AG10803 (cell line): ENCODE data around the gene TOGARAM2.
A peak's percentile ranks its signal among the peaks of the same experiment; 100 is the strongest.

Source experiments
- DNase-seq: peaks from one replicate; pipeline ENCODE4 v3.0.0; 2010; ENCODE audit warnings: low read depth
- H3K4me3 ChIP-seq: 2 replicates; pipeline ENCODE4 v1.5.1; 2011; ENCODE audit warnings: mild to moderate bottlenecking, low read length, control low read depth
- TF ChIP-seq, protein P1 (sequence below): conservative IDR thresholded peaks from 2 replicates; pipeline ENCODE4 v1.5.1; 2011; ENCODE audit warnings: mild to moderate bottlenecking, low read length, control low read depth, inconsistent platforms

The TOGARAM2 gene

DNA sequence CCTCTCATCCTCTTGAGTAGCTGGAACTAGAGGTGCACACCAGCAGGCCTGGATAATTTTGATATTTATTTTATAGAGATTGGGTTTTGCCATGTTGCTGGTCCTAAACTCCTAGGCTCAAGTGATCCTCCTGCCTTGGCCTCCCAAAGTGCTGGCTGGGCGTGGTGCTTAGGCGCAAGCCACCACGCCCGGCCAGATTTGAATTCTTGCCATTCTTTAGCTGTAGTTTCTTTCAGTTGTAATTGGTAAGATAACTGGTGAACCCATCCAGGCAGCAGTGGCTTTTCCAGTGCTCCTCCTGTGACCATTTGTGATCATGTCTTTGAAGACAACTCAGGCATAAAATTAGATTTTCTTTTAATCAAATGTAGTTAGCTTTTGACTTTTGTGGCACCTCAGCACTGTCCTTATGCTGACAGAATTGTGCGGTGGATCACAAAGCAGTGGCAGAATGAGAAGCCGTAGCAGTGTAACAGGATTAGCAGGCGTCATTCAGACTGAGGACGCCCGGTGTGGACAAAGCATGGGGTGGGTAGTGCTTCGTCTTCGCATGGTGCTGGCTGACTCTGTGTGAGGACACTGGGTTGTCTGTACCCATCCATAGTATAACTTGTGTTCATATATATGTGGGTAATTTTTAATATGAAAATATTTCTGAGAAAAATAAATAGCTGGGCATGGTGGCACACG is 30.0 kb upstream of the TOGARAM2 start:
- H3K4me3 ChIP-seq = no peak overlapping the region
- TF ChIP-seq, protein P1, sequence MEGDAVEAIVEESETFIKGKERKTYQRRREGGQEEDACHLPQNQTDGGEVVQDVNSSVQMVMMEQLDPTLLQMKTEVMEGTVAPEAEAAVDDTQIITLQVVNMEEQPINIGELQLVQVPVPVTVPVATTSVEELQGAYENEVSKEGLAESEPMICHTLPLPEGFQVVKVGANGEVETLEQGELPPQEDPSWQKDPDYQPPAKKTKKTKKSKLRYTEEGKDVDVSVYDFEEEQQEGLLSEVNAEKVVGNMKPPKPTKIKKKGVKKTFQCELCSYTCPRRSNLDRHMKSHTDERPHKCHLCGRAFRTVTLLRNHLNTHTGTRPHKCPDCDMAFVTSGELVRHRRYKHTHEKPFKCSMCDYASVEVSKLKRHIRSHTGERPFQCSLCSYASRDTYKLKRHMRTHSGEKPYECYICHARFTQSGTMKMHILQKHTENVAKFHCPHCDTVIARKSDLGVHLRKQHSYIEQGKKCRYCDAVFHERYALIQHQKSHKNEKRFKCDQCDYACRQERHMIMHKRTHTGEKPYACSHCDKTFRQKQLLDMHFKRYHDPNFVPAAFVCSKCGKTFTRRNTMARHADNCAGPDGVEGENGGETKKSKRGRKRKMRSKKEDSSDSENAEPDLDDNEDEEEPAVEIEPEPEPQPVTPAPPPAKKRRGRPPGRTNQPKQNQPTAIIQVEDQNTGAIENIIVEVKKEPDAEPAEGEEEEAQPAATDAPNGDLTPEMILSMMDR = no peak
- no peak for DNase-seq

DNA sequence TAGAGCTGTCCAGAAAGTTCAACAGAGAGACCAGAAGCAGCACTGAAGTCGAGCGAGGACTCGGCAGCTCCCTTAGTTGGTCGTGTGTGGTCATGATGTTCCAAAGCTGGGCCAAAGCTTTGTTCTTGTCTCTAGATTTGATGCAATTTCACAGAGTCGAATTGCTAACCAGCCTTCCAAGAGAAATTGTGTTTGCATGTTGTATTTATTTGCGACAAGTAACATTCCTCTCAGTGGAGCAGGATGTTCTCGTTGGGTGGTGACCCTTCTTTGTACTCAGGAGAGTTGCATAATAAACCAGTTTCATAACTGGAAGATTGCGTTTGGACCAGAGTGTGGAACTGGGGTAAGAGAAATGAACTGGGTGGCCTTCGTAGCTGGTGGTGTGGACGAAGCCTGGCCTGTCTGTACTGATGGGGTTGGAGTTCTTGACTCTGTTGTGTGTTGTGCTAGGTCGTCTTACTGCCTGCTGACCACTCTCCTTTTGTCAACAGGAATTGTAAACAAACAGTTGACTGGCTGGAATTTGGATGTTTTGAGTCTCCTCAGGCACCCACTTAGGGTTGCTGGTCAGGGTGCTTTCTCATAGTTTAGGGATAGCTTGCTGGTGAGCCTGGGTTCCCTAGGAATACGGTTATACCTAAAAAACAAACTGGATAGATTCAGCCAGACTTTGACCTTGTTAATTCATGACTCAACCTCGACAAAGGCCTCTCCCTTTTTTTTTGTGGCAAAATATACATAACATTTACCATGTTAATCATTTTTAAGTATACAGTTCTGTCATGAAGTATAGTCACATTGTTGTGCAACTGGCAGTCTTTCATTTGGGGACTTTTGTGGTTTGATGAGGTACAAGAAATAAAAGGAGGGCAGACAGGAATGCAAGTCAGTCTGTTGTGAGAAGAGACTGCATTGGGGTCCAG is 28.9 kb upstream of the TOGARAM2 start:
- peak; percentile 74 for DNase-seq
- TF ChIP-seq, protein P1 = no peak
- H3K4me3 ChIP-seq = no peak overlapping the region

DNA sequence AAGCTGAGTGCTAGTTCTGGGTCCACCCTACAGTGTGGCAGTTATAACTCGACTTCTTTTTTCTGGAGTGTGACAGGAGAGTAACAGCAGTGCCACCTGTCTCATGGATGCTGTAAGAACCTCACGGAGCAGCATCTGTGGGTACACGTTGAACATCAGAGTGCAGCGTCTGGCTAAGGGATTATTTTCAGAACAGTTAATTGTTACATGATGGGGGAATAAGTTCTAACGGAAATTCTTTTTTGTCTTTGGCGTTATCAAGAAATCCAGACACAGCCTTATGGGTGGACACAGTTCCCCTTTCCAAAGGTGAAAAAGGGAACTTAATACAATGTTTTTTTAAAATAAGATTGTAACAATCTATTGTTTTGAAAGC is 28.3 kb upstream of the TOGARAM2 start:
- H3K4me3 ChIP-seq = no peak overlapping the region
- no peak for DNase-seq
- TF ChIP-seq, protein P1 = no peak

DNA sequence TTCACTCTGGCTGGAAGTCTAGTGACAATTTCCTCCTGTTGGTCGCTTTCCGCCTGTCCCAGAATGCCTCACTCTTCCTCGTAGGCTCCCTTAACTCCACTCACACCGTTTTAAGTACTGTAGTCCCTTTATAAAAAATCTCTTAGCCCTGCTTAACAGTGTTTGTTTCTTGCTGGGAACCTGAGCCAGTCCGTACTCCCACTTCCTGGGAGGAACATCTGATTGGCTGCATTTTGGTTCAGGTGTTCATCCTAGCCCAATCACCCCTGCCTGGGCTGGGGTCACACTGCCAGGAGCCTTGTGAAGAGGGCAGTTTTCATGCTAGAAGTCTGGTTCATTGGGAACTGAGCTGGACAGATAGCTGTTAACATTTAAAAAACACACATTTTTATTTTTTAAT is 25.6 kb upstream of the TOGARAM2 start:
- TF ChIP-seq, protein P1 = no peak
- no peak for DNase-seq
- no peak overlapping the region for H3K4me3 ChIP-seq

DNA sequence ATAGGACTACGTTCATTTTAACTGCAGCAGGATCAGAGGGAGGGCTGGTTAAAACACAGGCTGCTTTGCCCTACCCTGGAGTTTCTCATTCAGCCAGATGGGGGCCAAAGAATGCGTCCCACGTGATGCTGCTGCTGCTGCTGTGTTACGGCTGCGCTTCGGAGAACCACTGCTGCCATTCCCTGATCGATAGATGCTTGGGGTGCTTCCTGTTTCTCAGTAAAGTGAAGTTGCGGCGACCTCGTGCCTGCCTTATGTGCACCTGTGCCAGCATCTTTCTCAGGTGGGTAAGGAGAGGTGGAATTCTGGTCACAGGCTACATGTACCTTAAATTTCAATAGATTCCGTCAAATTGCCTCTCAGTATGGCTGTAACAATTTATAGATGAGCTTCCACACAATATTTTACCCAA is 24.7 kb upstream of the TOGARAM2 start:
- peak; percentile 11 for DNase-seq
- TF ChIP-seq, protein P1 = peak; percentile 45
- H3K4me3 ChIP-seq = no peak overlapping the region

DNA sequence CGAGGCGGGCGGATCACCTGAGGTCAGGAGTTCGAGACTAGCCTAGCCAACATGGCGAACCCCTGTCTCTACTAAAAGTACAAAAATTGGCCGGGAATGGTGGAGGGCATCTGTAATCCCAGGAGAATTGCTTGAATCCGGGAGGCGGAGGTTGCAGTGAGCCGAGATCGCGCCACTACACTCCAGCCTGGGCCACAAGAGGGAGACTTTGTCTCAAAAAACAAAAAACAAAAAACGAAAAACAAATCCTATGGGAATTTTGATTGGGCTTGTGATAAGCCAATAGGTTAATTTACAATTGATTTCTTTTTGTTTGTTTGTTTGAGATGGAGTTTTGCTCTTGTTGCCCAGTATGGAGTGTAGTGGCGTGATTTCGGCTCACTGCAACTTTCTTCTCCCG is 24.2 kb upstream of the TOGARAM2 start:
- H3K4me3 ChIP-seq = no peak overlapping the region
- DNase-seq = peak; percentile 5
- TF ChIP-seq, protein P1 = peak; percentile 42

DNA sequence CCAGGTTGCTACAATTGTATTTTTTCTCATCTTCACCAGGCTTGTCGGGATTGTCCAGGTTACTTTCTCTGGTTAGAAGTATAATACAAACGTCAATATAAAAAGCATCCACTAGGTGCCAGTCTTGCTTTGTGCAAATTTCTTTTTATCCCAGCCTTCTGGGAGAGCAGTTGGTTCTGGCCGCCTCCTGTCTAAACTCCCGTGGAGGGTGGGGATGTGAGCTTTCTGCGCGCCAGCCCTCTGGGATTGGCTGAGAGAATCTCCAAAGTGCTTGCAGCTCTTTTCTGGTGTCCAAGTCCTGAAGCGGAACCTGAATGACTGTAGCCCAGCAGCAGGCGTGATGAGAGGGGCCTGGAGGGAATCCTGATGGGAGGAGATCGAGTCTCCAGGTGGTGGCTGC is 22.4 kb upstream of the TOGARAM2 start:
- no peak overlapping the region for H3K4me3 ChIP-seq
- TF ChIP-seq, protein P1 = peak; percentile 68
- DNase-seq = peak; percentile 74
